ENCODE results near the gene CACNG3.
"Not testable (repeated sequence)": the region's sequence is repeated elsewhere in the genome, so short reads cannot be mapped to it uniquely, and the experiment has no call there.

The CACNG3 gene

DNA sequence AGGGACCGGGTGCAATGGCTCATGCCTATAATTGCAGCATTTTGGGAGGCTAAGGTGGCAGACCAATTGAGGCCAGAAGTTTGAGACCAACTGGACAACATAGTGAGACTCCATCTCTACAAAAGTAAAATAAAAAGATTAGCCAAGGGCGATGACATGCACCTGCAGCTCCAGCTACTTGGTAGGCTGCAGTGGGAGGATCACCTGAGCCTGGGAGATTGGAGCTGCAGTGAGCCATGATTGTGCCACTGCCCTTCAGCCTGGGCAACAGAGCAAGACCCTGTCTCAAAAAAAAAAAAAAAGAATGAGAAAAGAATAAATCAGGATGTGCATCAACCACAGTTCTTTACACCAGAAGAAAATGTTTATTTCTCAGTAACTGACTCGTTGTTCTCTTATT is 76.0 kb downstream of the CACNG3 start:
- DNase-seq (ENCODE audit: low read depth in 1 of 2, low spot score in 1 of 2) = no peak

DNA sequence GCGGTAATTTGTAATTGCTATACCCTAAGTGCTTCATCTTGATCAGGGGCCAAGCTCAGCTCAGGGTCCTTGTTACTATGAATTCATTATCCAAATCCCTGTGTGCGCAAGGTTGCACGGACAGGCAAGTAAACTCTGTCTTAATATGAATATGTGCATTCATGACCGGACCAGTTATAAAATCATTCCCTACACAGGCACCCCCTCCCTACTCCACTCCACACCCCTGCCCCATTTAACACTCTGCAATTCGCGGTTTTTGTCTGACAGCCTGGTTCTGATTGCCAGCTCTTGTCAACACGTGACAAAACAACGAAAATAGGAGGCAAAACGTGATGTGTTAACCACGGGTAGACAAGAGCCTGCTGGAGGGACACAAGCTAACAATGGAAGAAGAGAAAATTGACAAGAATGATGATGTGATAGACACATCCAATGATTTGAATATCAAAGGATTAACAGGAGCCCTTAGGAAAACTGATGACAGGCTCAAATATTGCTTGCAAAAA is 76.5 kb downstream of the CACNG3 start:
- no peak for DNase-seq (ENCODE audit: low read depth in 1 of 2, low spot score in 1 of 2)

DNA sequence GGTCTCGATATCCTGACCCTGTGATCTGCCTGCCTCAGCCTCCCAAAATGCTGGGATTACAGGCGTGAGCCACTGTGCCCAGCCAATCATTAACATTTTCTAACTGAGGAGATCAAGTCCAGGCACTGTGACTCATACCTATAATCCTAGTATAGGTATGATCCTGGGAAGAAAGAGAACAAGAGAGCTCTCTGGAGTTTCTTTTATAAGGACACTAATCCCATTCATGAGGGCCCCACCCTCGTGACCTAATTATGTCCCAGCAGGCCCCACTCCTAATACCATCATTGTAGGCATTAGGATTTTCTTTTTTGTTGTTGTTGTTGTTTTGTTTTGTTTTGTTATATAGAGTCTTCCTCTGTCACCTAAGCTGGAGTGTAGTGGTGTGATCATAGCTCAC is 80.4 kb downstream of the CACNG3 start:
- no peak for DNase-seq (ENCODE audit: low read depth in 1 of 2, low spot score in 1 of 2)

DNA sequence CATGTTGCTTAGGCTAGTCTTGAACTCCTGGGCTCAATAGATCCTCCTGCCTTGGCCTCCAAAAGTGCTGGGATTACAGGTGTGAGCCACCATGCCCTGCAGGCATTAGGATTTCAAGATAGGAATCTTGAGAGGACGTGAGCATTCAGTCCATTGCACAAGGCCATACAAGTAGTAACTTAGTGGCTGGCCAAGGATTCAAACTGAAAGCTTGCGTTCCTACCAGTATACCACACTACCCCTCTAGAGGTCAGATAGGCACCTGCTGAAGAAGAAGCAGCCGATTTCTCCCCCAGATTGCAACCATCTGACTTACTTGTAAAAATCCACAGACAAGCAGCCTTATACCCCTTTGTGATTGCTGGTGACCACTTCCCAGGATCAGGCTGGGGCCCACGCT is 80.9 kb downstream of the CACNG3 start:
- DNase-seq (ENCODE audit: low read depth in 1 of 2, low spot score in 1 of 2) = no peak

DNA sequence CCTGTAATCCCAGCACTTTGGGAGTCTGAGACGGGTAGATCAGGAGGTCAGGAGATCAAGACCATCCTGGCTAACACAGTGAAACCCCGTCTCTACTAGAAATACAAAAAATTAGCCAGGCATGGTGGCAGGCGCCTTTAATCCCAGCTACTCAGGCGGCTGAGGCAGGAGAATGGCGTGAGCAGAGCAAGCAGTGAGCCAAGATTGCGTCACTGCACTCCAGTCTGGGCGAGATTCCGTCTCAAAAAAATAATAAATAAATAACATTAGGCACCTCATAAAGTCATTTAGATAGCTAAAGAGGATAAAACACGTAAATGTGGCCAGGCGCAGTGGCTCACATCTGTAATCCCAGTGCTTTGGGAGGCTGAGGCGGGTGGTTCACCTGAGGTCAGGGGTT is 87.7 kb downstream of the CACNG3 start:
- DNase-seq (ENCODE audit: low read depth in 1 of 2, low spot score in 1 of 2) = not testable (repeated sequence)

DNA sequence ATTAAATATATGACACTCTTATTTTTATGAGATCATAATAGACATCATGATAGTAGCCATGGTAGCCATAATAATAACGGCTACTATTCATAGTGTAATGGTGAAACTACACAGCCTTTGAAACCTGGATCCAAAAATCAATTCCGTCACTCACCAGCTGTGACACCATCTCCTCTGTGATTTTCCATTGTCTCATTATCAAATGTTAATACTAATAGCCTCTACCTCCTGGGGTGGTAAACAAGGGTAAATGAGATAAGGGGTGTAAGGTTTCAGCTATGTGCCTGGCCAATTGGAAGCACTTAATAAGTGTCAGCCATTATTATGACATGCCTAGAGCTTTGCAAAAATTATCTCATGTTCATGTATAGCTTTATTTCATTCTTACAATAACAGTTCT is 88.6 kb downstream of the CACNG3 start:
- no peak for DNase-seq (ENCODE audit: low read depth in 1 of 2, low spot score in 1 of 2)

DNA sequence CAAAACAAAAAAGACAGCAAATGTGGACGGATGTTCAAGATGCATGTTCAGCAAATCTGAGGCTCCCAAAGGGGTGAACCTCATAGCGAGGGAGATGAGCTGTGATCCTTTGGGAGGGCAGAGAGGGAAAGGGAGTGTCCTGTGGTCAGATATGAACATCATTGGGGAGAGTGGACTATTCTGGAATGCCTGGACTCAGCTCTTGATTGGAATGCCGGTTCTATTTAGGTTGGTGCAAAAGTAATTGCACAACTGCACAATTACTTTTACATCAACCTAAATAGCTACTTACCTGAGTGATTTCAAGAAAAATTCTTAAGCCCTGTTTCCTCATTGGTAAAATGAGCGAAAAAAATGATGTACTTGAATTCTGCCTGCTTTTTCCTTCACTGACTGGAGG is 89.6 kb downstream of the CACNG3 start:
- DNase-seq (ENCODE audit: low read depth in 1 of 2, low spot score in 1 of 2) = no peak

DNA sequence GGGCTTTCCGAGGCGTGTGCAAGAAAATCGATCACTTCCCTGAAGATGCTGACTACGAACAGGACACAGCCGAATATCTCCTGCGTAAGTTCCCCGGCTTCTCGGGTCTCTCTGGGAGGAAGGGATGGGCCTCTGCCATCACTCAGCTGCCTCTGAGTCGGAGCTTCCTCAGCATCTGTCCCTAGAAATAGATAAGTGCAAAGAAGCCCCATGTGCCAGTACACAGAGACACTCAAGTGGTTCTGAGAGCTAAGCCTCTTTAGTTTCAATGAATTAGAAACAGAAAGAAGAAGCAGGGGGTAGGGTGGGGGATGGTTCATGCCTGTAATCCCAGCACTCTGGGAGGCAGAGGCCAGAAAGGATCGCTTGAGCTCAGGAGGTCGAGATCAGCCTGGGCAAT is 90.6 kb downstream of the CACNG3 start:
- DNase-seq (ENCODE audit: low read depth in 1 of 2, low spot score in 1 of 2) = no peak

DNA sequence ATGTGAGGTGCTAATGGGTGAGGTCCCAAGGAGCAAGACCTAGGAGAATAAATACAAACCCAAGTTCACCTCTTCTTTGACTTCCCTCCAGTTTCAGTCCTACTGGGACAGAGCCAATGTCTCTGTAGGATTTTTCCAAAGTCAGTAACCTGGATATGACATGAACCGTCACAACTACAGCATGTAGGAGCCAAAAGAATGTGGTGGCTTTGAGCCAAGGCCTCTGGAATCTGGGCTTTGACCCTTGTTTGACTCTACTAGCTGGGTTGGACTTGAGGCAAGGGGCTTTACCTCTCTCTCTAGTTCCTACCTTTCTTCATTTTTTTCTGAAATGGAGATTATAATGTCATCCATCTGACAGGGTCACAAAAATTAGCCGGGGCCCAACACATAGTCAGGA is 91.4 kb downstream of the CACNG3 start:
- DNase-seq (ENCODE audit: low read depth in 1 of 2, low spot score in 1 of 2) = no peak

DNA sequence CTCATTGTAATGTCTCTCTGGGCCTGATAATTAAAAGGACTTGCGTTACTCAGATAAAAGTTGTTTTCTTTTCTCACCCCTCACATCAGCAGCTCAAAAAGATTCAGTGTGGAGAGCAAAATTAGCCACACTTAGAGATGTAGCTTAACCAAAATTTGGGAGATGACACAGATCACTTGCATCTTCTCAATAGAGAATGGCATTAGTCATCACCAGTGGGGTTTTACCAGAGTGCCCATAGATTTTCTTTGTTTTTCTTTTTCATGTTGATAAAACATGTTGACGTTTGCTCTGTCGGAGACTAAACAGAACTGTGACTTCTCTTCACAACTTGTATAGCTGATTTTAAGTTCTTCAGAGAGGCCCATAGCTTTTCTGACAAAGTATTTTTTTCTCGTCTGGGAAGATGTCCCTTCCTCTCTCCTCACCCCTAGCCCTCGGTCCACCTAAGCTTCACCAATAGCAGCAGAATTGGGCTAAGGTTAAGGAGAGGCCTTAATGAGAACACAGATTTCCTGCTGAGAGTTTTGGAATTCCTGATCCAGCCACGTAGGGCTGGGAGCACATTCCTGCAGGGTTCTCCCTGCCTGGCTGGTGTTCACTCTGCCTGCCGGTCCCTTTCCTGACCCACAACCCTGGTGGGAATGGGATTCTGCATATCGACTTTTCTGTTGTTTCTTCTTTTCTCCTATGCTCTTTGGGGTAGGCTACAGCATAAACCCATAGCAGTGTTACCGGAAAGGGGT is 92.6 kb downstream of the CACNG3 start:
- DNase-seq (ENCODE audit: low read depth in 1 of 2, low spot score in 1 of 2) = no peak

DNA sequence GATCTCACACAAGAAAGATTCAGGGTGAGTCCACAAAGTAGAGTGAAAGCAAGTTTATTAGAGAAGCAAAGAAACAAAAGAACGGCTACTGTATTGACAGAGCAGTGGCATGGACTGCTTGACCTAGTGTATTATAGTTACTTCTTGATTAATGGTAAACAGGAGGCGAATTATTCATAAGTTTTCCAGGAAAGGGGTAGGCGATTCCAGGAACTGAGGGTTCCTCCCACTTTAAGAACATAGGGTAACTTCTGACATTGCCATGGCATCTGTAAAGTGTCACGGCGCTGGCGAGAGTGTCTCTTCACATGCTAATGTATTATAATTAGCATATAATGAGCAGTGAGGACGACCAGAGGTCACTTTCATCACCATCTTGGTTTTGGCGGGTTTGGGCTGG is 93.2 kb downstream of the CACNG3 start:
- DNase-seq (ENCODE audit: low read depth in 1 of 2, low spot score in 1 of 2) = no peak

DNA sequence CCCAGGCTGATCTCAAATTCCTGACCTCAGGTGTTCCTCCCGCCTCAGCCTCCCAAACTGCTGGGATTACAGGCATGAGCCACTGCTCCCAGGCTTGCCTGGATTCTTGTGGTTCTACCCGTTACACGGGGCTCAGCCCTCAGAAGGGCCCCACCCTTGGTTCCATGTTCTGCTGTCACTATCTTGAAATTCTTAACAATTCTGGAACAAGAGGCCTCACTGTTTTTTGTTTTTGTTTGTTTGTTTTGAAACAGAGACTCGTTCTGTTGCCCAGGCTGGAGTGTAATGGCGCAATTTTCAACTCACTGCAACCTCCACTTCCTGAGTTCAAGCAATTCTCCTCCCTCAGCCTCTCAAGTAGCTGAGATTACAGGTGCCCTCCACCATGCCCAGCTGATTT is 96.6 kb downstream of the CACNG3 start:
- DNase-seq (ENCODE audit: low read depth in 1 of 2, low spot score in 1 of 2) = no peak

DNA sequence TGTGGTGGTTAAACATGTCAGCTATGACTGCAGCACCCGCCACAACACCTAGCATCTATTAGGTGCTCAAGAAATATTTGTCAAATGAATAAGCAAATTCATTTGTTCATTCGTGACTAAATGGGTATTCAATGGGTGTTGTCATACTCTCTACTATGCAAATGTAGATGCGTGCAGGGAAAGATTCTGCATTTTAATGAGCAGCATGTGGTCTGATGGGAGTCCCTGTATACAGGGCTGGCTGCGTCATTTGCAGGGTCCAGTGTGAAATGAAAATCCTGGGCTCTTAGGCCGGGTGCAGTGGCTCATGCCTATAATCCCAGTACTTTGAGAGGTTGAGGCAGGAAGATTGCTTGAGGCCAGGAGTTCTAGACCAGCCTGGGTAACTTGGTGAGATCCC is 97.5 kb downstream of the CACNG3 start:
- no peak for DNase-seq (ENCODE audit: low read depth in 1 of 2, low spot score in 1 of 2)

DNA sequence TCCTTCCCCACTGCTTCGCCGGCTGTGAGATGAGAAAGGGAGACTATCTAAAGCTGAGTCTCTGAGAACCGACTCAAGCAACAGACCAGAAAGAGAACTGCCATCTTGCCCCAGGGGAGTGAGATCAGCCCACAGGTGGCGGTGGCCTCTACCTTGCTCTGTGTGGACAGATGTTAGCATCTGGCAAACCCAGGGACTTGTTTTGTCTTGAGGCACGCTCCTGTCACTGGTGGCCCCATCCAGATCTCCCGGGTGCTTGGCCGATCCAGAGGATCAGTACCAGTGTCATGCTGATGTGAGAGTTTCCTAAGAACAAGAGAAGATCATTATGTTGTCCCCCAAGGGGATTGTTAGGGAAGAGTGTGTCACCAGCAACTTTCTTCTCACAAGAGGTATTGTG is 101.4 kb downstream of the CACNG3 start:
- no peak for DNase-seq (ENCODE audit: low read depth in 1 of 2, low spot score in 1 of 2)

DNA sequence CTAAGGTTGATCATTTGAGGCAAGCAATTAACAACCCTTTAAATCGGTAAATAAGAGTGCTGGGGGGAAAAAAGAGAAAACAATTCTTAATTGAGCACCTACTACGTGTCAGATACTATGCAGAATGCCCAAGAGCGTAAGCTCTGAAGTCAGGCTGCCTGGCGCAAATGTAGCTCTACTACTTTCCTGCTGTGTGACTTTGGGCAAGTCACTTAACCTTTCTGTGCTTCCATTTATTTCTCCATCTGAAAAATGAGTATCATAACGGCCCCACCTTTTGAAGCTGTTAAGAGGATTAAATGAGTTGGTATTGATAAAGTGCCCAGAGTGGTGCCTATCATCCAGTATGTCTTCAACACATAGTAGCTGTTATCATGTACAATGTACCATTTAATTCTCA is 102.0 kb downstream of the CACNG3 start:
- DNase-seq (ENCODE audit: low read depth in 1 of 2, low spot score in 1 of 2) = no peak

DNA sequence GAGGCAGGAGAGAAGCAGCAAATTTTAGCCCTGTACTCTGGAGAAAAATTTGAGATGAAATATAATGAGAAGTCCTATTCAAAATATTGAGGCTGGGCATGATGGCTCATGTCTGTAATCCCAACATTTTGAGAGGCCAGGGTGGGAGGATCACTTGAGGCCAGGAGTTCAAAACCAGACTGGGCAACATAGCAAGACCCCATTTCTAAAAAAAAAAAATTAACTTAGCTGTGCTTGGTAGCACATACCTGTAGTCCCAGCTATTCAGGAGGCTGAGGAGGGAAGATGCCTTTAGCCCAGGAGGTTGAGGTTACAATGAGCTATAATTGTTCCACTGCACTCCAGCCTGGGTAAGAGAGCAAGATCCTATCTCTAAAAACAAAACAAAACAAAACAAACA is 103.4 kb downstream of the CACNG3 start:
- DNase-seq (ENCODE audit: low read depth in 1 of 2, low spot score in 1 of 2) = no peak

DNA sequence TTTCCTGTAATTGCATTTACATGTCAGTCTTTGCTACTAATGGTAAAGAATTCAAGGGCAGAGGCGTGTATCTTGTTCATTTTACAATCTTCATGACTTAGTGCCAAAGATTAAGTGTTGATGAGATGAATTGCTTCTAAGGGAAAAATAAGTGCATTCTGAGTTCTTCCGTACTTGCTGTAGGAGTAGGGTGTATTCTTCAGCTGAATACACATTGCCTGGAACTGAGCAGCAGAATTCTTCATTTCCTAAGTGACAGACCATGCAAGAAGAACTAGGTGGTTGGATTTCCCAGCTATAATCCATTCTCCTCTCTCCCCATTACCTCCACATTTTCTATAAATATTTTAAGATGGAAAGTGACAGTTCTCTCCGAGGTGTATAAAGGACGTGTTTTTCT is 104.8 kb downstream of the CACNG3 start:
- no peak for DNase-seq (ENCODE audit: low read depth in 1 of 2, low spot score in 1 of 2)

DNA sequence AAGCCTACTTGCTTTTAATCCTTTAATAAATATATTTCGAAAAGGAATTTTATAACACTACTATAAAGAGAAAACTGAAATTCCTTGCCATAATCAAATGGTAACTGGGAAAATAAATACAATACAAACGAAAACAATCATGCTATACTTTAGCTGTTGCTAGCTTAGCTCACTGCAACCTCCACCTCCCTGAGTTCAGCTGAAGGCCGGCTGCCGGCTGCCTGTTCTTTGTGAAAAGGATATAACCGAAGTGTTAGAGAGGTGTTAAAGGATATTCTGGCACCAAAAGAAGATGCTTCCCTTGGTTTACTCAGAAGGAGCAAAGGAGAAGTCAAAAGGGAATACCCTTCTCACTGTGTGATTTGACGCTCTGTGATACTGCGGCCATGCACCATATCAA is 108.5 kb downstream of the CACNG3 start:
- no peak for DNase-seq (ENCODE audit: low read depth in 1 of 2, low spot score in 1 of 2)

DNA sequence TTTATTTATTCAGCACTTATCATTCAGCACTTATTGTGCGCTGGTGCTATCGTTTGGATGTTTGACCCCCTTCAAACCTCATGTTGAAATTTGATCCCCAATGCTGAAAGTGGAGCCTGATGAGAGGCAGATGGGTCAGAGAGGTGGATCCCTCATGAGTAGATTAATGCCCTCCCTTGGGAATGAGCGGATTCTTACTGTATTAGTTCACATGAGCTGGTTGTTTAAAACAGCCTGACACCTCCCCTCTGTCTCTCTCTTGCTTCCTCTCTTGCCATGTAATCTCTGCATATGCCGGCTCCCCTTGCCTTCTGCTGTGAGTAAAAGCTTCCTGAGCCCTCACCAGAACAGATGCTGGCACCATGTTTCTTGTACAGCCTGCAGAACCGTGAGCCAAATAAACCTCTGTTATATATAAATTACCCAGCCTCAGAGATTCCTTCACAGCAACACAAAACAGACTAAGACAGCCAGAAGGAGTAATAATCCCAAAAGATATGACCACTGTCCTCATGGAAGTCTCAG is 111.1 kb downstream of the CACNG3 start:
- DNase-seq (ENCODE audit: low read depth in 1 of 2, low spot score in 1 of 2) = no peak

DNA sequence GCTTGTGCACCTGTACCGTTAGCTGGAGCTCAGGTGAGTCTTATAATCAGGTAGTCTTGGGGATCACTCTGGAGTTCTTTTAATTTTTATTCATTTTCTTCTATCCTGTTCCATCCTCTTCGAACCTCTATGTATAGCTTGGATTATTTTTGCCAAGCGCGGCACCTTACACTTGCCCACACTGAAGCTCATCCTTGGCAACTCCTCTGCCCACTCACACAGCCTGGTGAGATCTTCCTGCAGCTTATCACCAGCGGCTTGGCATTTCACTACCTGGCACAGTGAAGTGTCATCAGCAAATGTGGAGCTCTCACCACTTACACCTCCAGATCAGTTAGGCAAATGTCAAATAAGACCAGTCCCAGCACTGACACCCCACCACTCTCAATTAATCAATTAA is 116.7 kb downstream of the CACNG3 start:
- no peak for DNase-seq (ENCODE audit: low read depth in 1 of 2, low spot score in 1 of 2)

DNA sequence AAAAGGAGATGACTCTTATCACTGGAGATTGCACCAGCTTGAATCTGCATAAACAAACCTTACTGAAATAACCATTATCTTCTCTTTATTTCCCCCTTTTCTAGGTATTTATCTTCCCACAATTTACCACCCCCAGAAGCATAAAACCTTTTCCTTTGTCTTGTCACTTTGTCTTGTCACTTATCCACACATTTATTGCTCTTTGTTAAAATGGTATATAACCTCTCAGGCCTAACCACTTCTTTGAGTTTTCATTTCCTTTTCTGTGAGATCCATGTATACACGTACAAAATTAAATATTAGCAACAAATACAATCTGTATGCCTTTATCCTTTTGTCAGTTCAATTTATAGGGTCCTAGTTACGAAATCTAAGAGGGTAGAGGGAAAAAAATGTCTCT is 122.9 kb downstream of the CACNG3 start:
- DNase-seq (ENCODE audit: low read depth in 1 of 2, low spot score in 1 of 2) = no peak

DNA sequence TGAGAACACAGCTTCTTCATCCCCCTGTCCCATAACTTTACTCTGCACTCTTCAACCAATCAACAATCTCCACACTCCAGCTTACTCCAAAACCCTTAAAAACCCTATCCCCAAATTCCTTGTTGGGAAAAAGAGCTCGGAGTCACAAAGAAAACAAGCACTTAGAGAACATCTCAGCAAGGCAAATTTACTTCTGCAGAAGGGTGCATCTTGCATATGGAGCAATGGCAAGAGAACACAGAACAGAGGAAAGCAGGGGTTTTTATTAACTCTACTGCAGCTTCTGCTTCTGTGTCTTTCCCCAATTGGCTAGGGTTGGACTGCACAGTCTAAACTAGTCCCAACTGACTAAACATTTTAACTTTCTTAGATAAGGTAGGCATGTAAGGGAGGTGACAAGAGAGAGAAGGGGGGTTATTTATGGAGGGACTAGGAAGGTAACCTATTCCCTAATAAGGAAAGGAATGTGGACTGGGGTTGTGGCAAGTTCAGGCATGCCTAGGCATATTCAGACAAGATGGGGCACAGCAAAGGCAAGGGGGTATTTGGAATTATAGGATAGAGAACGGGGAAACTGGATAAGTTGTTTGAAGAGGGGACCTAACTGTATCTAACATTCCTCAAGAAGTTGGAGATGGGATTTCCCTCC is 125.5 kb downstream of the CACNG3 start:
- DNase-seq (ENCODE audit: low read depth in 1 of 2, low spot score in 1 of 2) = no peak
